Neuron (in vitro differentiated cells): Measurements from ENCODE around the gene DEXI.
"Not testable (repeated sequence)": the region's sequence is repeated elsewhere in the genome, so short reads cannot be mapped to it uniquely, and the experiment has no call there.

ENCODE experiments used
- H2AFZ ChIP-seq: one replicate; pipeline ENCODE4 v1.6.1; 2013; ENCODE audit warnings: low read depth, mild to moderate bottlenecking, inconsistent platforms, low read length, moderate library complexity
- H3K27me3 ChIP-seq: one replicate; pipeline ENCODE4 v1.6.1; 2013; ENCODE audit warnings: low read length; ENCODE audit not compliant: insufficient read depth
- H3K36me3 ChIP-seq: one replicate; pipeline ENCODE4 v1.6.1; 2013; ENCODE audit warnings: low read length; ENCODE audit not compliant: insufficient read depth
- H3K4me1 ChIP-seq: one replicate; pipeline ENCODE4 v1.6.1; 2013; ENCODE audit warnings: low read length; ENCODE audit not compliant: insufficient read depth
- H3K4me3 ChIP-seq: 2 replicates; pipeline ENCODE4 v1.5.1; 2013; ENCODE audit warnings: mild to moderate bottlenecking, low read length, moderate library complexity
- H3K9me3 ChIP-seq: one replicate; pipeline ENCODE4 v1.6.1; 2013; ENCODE audit warnings: low read length

Gene DEXI

DNA sequence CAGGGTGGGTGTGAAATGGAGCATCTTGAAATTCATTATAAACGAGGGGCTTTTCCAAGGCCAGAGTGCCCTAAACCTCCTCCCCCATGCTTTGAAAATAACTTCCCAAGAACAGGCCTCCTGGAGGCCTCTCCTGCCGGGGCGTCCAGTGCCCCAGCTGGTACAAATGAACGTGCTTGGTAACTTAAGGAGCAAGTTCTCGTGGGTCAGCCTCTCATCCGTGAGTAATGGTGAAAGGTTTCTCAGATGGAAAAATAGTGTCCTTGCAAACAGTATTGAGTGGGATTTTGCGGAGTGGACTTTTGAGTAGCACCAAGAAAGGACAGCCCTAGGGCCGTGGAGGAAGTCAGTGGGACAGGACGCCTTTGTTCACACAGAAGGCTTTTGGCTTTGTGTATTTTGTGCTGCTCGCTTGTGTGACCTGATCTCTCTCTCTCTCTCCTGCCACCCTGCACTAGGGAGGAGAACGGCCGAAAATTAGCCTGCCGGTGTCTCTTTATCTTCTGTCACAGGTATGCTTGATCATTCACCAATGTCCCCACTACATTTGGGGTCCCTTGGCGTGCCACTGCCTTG, 36.7 kb upstream of the DEXI start:
- Histone ChIP-seq H3K36me3 (peaks cover 6% of the 10 kb centered on the region), H3K27me3 (no peaks in the 10 kb centered on the region), H3K4me3 (no peak overlapping the region), H3K9me3 (no peaks in the 10 kb centered on the region), H2AFZ (no peak overlapping the region), H3K4me1 (peaks cover 26% of the 10 kb centered on the region)

DNA sequence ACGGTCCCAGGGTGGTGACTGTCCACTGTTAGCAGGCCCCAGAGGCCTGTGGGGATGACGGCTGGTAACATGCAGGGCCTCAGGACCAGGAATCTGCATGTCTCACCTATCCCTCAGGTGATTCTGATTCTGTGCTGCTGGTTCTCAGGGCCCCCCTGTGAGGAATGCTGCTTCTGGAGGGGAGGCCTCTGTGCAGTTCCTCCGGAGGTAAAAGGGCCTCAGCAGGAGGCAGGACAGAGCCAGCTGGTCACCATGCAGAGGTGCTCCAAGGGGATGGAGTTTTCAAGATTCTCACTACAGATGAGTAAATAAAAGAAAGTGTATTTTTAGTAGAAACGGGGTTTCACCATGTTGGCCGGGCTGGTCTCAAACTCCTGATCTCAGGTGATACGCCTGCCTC, 35.9 kb upstream of the DEXI start:
- peaks cover 5% of the 10 kb centered on the region for H3K36me3 ChIP-seq
- no peak overlapping the region for H3K4me3 ChIP-seq
- H3K4me1 ChIP-seq: peaks cover 26% of the 10 kb centered on the region
- no peak overlapping the region for H2AFZ ChIP-seq
- H3K27me3 ChIP-seq: no peaks in the 10 kb centered on the region
- no peaks in the 10 kb centered on the region for H3K9me3 ChIP-seq

DNA sequence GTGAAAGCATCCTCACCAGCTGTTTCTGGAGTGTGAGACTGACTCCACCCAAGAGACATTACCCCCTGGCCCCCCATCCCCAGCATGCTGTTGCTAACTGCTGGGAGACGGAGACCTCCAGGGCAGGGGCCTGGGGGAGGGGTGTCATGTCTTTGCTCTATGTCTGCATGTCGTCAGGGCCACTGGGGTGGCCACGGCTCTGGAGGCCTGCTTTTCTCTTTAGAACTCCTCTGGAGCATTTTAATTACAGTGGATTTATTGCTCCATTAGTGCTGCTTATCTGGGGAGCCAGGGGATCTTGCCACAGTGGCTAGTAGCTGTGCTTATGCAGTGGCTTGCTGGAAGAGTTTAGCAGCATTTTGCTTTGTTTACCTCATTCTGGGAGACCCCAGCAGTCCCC, 34.4 kb upstream of the DEXI start:
- Histone ChIP-seq H3K4me3 (no peak overlapping the region), H2AFZ (no peak overlapping the region), H3K9me3 (no peaks in the 10 kb centered on the region), H3K27me3 (no peaks in the 10 kb centered on the region), H3K36me3 (peaks cover 8% of the 10 kb centered on the region), H3K4me1 (peaks cover 33% of the 10 kb centered on the region)

DNA sequence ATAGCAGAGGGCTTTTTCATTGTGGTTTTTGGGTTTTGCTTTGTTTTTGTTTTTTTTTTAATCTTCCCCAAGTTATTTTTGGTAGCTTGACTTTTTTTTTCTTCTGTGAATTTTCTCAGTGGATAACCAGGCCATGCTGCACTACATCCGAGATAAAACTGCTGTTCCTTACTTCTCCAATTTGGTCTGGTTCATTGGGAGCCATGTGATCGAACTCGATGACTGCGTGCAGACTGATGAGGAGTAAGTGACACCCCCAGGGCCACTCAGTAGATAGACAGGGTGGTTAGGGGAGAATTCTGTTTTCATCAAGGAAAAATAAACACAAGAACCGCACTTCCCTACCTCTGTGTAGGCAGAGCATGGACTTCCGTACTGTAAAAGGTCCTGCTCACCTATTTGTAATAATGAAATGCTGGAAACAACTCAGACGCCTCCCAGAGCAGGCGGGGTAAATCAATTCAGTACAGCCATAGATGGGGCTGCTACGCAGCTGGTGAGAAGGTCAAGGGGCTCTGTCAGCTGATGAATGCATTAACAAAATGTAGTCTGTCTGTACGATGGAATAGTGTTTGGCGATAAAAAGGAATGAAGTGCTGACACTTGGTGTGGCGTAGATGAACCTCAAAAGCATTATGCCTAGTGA, 30.7 kb upstream of the DEXI start:
- Histone ChIP-seq H3K4me1 (peaks cover 18% of the 10 kb centered on the region), H3K4me3 (no peak overlapping the region), H3K36me3 (peaks cover 21% of the 10 kb centered on the region), H3K9me3 (no peaks in the 10 kb centered on the region), H3K27me3 (no peaks in the 10 kb centered on the region), H2AFZ (no peak overlapping the region)

DNA sequence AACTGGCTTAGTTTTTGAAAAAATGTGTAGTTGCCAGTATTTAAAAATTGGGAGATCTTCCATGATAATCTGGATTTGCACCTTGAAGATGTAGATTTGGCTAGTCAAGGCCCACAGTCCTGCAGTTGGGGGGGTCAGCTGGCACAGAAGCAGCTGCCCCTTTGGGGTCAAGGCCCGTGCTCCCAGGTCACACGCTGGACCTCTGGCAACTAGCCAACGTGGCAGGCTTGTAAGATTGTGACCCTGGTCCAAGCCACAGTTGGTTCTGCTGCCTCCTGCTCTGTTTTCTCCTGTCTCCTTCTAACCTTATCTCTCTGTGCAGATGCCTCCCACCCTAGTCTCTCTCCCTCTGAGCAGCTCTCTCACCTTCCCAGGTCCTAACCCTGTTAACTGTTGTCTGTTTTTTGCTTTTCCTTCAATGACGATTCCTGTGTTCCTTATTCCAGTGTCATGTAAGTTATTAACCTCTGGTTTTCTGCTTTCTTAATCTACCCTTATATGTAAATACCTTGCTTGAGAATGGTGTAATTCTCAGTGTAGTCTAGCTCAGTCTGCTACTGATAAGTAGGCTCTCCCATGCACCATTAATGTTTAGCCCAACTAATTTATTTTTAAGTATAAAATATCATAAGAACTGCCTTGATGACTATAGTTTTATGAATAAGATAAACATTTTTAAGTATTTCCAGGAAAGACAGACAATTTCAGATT, 30.0 kb upstream of the DEXI start:
- peaks cover 18% of the 10 kb centered on the region for H3K36me3 ChIP-seq

DNA sequence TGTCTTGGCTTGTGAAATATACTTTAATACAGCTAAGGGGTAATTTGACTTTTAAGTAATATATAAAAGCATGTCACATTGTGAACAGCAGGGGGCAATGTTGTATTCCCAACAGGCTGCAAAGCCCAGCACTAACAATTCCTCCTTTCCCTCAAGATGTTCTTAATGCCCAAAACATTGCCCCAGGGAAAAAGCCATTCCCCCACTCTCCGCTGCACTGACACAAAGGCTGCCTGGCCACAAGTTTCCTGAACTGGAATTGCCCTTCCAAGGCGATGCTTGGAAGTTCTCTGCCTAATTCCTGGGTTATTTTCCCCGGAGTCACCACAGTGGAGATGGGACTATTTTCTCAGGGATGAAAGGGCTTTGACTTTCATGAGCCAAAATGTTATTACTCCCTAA, 29.3 kb upstream of the DEXI start:
- H3K9me3 ChIP-seq: no peaks in the 10 kb centered on the region
- no peak overlapping the region for H3K4me3 ChIP-seq
- no peak overlapping the region for H2AFZ ChIP-seq
- peaks cover 22% of the 10 kb centered on the region for H3K36me3 ChIP-seq
- peaks cover 12% of the 10 kb centered on the region for H3K4me1 ChIP-seq
- H3K27me3 ChIP-seq: no peaks in the 10 kb centered on the region

More for the DNA sequence above, 30.0 kb upstream of the DEXI start:
- Histone ChIP-seq H3K27me3 (no peaks in the 10 kb centered on the region), H3K9me3 (no peaks in the 10 kb centered on the region), H3K4me1 (peaks cover 16% of the 10 kb centered on the region), H3K4me3 (no peak overlapping the region), H2AFZ (no peak overlapping the region)

DNA sequence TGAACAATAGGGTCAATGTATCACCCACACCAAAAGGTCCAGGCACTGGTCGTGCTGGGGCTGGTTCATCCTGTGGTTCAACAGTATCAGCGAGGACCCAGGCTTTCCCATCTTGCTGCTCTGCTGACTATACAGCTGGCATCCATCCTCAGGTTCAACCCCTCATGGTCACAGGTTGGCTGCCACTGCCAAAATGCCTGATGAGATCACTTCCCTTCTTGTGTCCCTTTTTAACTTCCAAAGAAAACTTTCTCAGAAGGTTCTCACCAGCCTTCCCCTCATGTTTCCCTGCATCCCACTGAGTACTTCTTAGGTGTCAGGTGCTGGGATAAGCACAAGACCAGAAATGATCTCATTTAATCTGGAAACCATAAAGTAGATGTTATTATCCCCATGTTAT, 27.8 kb upstream of the DEXI start:
- no peak overlapping the region for H3K4me3 ChIP-seq
- H3K9me3 ChIP-seq: no peaks in the 10 kb centered on the region
- H3K4me1 ChIP-seq: peaks cover 10% of the 10 kb centered on the region
- H3K27me3 ChIP-seq: no peaks in the 10 kb centered on the region
- H2AFZ ChIP-seq: no peak overlapping the region
- H3K36me3 ChIP-seq: peaks cover 22% of the 10 kb centered on the region

DNA sequence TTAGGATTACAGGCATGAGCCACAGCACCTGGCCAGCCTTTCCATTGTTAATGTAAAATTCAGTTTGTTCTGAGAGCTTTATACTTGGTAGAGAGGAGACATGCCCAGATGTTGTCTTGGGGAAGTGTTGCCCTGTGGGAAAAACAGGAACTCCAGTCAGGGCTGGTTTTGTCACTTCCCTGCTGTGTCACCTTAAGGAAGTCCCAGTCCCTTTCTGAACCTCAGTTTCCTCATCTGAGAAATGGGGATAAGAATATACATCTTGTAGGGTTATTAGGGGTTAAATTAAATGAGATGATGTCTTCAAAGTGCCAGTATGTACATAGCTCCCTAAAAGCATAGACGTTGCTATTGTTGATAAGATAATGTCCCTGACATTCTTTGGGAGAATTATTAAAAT, 27.3 kb upstream of the DEXI start:
- H3K27me3 ChIP-seq: no peaks in the 10 kb centered on the region
- H3K4me3 ChIP-seq: no peak overlapping the region
- peaks cover 22% of the 10 kb centered on the region for H3K36me3 ChIP-seq
- H2AFZ ChIP-seq: no peak overlapping the region
- H3K9me3 ChIP-seq: no peaks in the 10 kb centered on the region
- H3K4me1 ChIP-seq: peaks cover 10% of the 10 kb centered on the region

DNA sequence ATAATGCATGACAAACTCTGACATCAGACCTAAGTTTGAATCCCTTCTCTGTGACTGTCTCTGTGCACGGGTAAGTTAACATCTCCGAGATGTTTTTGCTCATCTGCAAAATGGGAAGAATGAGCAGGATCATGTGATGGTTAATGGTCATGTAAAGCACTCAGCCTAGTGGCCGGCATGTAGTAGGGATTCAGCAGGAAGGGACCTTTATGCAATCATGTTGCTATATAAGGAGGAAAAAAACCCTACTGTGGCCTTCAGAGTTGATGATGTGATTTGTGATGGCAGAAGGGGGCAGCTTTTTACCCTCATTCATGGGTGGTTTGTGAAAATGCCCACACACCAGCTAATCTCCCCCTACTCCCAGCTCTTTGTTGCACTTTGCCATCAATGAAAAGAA, 26.2 kb upstream of the DEXI start:
- Histone ChIP-seq H3K27me3 (no peaks in the 10 kb centered on the region), H3K4me1 (peaks cover 14% of the 10 kb centered on the region), H2AFZ (no peak overlapping the region), H3K9me3 (no peaks in the 10 kb centered on the region), H3K4me3 (no peak overlapping the region), H3K36me3 (peaks cover 22% of the 10 kb centered on the region)

DNA sequence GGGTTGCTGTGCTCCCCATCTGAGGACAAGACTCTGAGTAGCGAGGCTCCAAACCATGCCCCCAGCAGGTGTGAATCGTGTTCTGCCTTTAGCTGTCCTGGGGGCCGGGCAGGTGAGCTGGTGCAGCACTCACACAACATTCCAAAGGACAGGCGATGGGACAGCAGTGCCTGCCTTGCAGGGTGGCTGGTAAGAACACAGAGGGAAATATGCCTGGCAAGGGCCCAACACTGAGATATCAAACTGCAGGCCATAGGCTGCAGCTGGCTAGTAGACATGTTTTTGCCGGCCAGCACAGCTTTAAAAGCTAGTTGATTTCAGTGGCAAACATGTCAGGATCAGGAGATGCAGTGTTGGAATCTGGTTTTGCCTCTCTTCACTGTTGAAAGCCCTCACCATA, 25.7 kb upstream of the DEXI start:
- no peak overlapping the region for H2AFZ ChIP-seq
- no peaks in the 10 kb centered on the region for H3K27me3 ChIP-seq
- peaks cover 24% of the 10 kb centered on the region for H3K36me3 ChIP-seq
- no peak overlapping the region for H3K4me3 ChIP-seq
- peaks cover 10% of the 10 kb centered on the region for H3K4me1 ChIP-seq
- H3K9me3 ChIP-seq: no peaks in the 10 kb centered on the region

DNA sequence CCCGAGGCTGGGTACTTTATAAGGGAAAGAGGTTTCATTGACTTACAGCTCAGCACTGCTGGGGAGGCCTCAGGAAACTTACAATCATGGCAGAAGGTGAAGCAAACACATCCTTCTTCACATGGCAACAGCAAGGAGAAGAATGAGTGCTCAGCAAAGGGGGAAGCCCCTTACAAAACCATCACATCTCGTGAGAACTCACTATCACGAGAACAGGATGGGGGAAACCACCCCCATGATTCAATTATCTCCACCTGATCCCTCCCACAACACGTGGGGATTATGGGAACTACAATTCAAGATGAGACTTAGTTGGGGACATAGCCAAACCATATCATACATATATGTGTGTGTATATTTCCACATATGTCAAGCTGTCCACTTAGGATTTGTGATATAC, 24.3 kb upstream of the DEXI start:
- H3K4me1 ChIP-seq, H3K27me3 ChIP-seq, H2AFZ ChIP-seq, H3K4me3 ChIP-seq, H3K9me3 ChIP-seq: not testable (repeated sequence)
- H3K36me3 ChIP-seq: peaks cover 25% of the 10 kb centered on the region

DNA sequence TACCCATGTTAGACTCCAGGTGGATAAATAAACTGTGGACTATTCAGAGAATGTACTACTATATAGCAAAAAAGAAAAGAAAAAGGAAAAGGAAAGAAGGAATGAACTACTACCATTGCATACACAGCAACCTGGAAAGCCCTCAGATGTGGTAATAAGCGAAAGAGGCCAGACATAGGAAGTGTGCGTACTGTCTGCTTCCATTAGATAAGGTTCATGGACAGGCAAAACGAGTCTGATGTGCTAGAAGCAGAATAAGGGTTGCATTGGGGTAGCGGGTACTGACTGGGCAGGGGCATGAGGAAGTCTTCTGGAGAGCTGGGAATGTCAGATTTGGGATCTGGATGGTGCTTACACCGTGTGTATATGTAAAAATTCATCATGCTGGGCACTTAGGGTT, 23.9 kb upstream of the DEXI start:
- Histone ChIP-seq H3K27me3 (no peaks in the 10 kb centered on the region), H2AFZ (no peak overlapping the region), H3K4me1 (peaks cover 4% of the 10 kb centered on the region), H3K9me3 (no peaks in the 10 kb centered on the region), H3K4me3 (no peak overlapping the region), H3K36me3 (peaks cover 23% of the 10 kb centered on the region)

DNA sequence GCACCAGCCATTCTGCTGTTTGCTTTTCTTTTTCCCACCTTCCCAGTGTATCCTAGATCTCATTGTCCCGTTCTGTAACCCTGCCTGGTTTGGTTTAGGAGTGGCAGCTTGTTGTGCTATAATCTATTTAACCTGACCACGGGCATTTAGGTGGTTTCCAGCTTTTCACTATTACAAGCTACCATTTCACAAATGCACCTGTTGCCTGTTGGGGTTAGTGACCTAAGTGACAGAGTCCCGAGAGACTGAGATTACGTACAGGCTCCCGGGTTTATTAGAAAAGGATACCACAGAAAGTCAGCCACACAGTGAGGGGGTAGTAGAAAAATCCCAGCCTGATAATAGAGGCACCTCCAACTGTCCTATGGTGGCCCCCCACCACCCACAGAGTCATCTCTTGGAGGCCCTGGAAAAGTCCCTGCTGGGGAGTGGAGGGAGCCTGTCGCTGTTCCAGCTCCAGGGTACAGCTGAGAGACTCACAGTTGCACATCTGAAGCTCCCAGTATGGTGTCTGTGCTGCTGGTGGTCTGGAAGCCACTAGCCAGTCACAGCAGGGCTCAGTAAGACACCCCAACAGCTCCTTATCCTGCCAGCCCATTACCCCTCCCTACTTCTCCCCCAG, 23.3 kb upstream of the DEXI start:
- Histone ChIP-seq H2AFZ (no peak overlapping the region), H3K4me3 (no peak overlapping the region), H3K9me3 (no peaks in the 10 kb centered on the region), H3K4me1 (peaks cover 4% of the 10 kb centered on the region), H3K36me3 (peaks cover 20% of the 10 kb centered on the region), H3K27me3 (no peaks in the 10 kb centered on the region)
